Fibroblast of lung (primary cell): ENCODE data around the gene DIPK1B.

Source experiments
- CTCF ChIP-seq, 2 donors: IDR thresholded peaks in 1 of 2; conservative IDR thresholded peaks in 1 of 2; 1 replicate in 1 of 2; 2 replicates in 1 of 2; pipeline ENCODE4 v1.5.1; 2011 to 2012; ENCODE audit warnings: low read length in 2 of 2, control low read depth in 1 of 2, inconsistent platforms in 1 of 2, low read depth in 1 of 2, mild to moderate bottlenecking in 1 of 2
- EZH2 ChIP-seq: IDR thresholded peaks from 2 replicates; pipeline ENCODE4 v1.5.1; 2012; ENCODE audit warnings: low read length, control low read depth, mild to moderate bottlenecking; ENCODE audit errors: missing control alignments

GRCh38 chr9:136722093-136722968 lies 10.0 kb downstream of the DIPK1B start:
- no peak for TF ChIP-seq CTCF (conservative IDR thresholded peaks at IDR 0.05 in 1 of 2, IDR thresholded peaks at IDR 0.05 in 1 of 2; ENCODE audit: low read depth in 1 of 2, low read length in 2 of 2)
- TF ChIP-seq EZH2 = no peak
